Measurements from ENCODE around the gene ACTN1. TPM values are rescaled to one million over a fixed set of nuclear protein-coding genes. Genes with fewer than 3 reads are reported as not detected.

Gene ACTN1
- total and polyA plus RNA-seq, 10 of the 15 experiments (the other 5 are each of a cell fraction or from before 2014, with no cell fraction given) = 0.14 to 39.4 (median 2.6) TPM

DNA sequence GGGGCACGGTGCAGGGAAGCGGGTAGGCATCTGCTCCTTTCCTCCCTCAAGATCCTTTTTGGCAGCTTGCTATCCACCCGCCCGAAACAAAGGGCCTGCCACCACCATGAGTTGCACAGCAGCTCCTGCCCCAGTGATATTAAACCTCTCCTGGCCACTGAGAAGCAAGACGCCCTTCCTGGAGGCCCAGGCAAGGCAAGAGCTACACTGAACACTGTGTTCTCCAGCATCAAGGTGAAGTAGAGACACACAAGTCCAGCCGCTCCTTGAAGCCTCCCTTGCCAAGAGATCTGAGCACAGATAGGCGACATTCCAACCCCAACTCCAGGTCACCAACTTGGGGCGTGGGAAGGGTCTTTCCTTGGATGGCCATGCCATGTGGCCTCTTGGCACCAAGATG lies 70.9 kb downstream of the ACTN1 start:
- Histone ChIP-seq H3K4me1 (ENCODE audit: control insufficient read depth, insufficient read depth, low read length) (no peaks in the 10 kb centered on the region), H4K20me1 (ENCODE audit: control insufficient read depth, insufficient read depth) (no peaks in the 10 kb centered on the region), H3K4me2 (ENCODE audit: control insufficient read depth, insufficient read depth) (no peak overlapping the region), H3K9me3 (replicated peaks; ENCODE audit: control insufficient read depth, insufficient read depth, low read length) (no peaks in the 10 kb centered on the region), H2AFZ (ENCODE audit: control insufficient read depth, low read depth, low read length) (no peak overlapping the region), H3K4me3 (no peak overlapping the region), H3K27ac (ENCODE audit: control insufficient read depth, insufficient read depth) (no peak overlapping the region), H3K9ac (ENCODE audit: control insufficient read depth, insufficient read depth, low read length) (no peak overlapping the region), H3K27me3 (replicated peaks in 1 of 2; ENCODE audit: control insufficient read depth in 2 of 2, insufficient read depth in 2 of 2, low read length in 1 of 2) (no peaks in the 10 kb centered on the region), H3K36me3 (ENCODE audit: control insufficient read depth in 2 of 2, insufficient read depth in 2 of 2, low read length in 1 of 2) (peaks cover 0 to 5% of the 10 kb centered on the region in 2 experiments; a peak in 2 of 4 replicates), H3K79me2 (ENCODE audit: control insufficient read depth, insufficient read depth, low read length) (no peaks in the 10 kb centered on the region)
- TF ChIP-seq MYC (IDR thresholded peaks at IDR 0.05; ENCODE audit: insufficient read depth, insufficient read length, insufficient replicate concordance, low read length, severe bottlenecking) = no peak
- no peak for TF ChIP-seq EP300 (IDR thresholded peaks at IDR 0.05; ENCODE audit: borderline replicate concordance in 1 of 2, control insufficient read depth in 1 of 2, low read depth in 2 of 2, low read length in 2 of 2)
- no peak for TF ChIP-seq RUNX3 (IDR thresholded peaks at IDR 0.05; ENCODE audit: low read length)
- no peak for TF ChIP-seq MLLT1 (IDR thresholded peaks at IDR 0.05)
- TF ChIP-seq SPI1 (IDR thresholded peaks at IDR 0.05; ENCODE audit: borderline replicate concordance, insufficient read depth, low read depth, low read length) = no peak
- no peak for TF ChIP-seq SRF (IDR thresholded peaks at IDR 0.05; ENCODE audit: low read depth in 2 of 2, low read length in 2 of 2)
- no peak for TF ChIP-seq NR2C2 (IDR thresholded peaks at IDR 0.05; ENCODE audit: borderline replicate concordance, control insufficient read depth, insufficient read length, low read depth)
- no peak for TF ChIP-seq CEBPB (IDR thresholded peaks at IDR 0.05; ENCODE audit: borderline replicate concordance in 1 of 2, low read depth in 2 of 2, low read length in 2 of 2)
- TF ChIP-seq, protein P1, sequence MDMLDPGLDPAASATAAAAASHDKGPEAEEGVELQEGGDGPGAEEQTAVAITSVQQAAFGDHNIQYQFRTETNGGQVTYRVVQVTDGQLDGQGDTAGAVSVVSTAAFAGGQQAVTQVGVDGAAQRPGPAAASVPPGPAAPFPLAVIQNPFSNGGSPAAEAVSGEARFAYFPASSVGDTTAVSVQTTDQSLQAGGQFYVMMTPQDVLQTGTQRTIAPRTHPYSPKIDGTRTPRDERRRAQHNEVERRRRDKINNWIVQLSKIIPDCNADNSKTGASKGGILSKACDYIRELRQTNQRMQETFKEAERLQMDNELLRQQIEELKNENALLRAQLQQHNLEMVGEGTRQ (IDR thresholded peaks at IDR 0.05; ENCODE audit: borderline replicate concordance, low read depth, low read length) = no peak
- 67% methylated on average over 7 of the region's 8 CpGs for WGBS (ENCODE audit: insufficient coverage, insufficient replicate concordance, low lambda C conversion rate, missing lambda C conversion rate)
- ChIA-PET SMC1A (ENCODE audit: uncharacterized antibody, unreplicated experiment) (no interaction called here), CTCF (interaction anchor here (1.1 to 2.3 kb wide), 2 partner anchors 45 to 199 kb away, joined by 3 to 6 read pairs; no protein-coding TSS in a partner anchor), RAD21 (ENCODE audit: unreplicated experiment) (no interaction called here), POLR2A (no interaction called here)
- in situ Hi-C loops (cut with MboI) (no loop called here), intact Hi-C loops (cut with micrococcal nuclease; ENCODE audit: unreplicated experiment) (no loop called here)
- ATAC-seq (no peak), DNase-seq (ENCODE audit: low read depth, low spot score) (no peak), FAIRE-seq (no peak)
- no TSS peak for BruUV-seq (replicated peaks)

All from GM12878 (cell line).